ENCODE results near the gene RHD.

GRCh38 chr1:25342846-25343245, 70.5 kb downstream of the RHD start:
- TF ChIP-seq CTCF (IDR thresholded peaks at IDR 0.05; ENCODE audit: low read length) (no peak), EZH2phosphoT487 (IDR thresholded peaks at IDR 0.05; ENCODE audit: low read length) (no peak)

All from MM.1S (cell line).